Activated CD4-positive, CD25-positive, alpha-beta regulatory T cell (primary cell): ENCODE data around the gene GPR78.
"Not testable (repeated sequence)": the region's sequence is repeated elsewhere in the genome, so short reads cannot be mapped to it uniquely, and the experiment has no call there.

Experiments
- DNase-seq, 4 experiments: peaks; one replicate each; lab custom pipeline; 2025; lab: John Stamatoyannopoulos, UW

GPR78 gene

GRCh38 chr4:8616831-8617230 is 36.6 kb downstream of the GPR78 start:
- no peak for DNase-seq

GRCh38 chr4:8617486-8618040 is 37.4 kb downstream of the GPR78 start:
- DNase-seq: no peak

GRCh38 chr4:8618421-8618820 is 38.2 kb downstream of the GPR78 start:
- DNase-seq: no peak

GRCh38 chr4:8618961-8619720 is 38.9 kb downstream of the GPR78 start:
- DNase-seq: no peak

- DNase-seq: not testable (repeated sequence)
Observed at GRCh38 chr4:8621135-8621534, 40.9 kb downstream of the GPR78 start.

- not testable (repeated sequence) for DNase-seq
Observed at GRCh38 chr4:8624601-8625272, 44.5 kb downstream of the GPR78 start.

- DNase-seq: not testable (repeated sequence)
Observed at GRCh38 chr4:8630240-8630905, 50.2 kb downstream of the GPR78 start.

- not testable (repeated sequence) for DNase-seq
Observed at GRCh38 chr4:8631896-8632295, 51.7 kb downstream of the GPR78 start.

GRCh38 chr4:8634773-8635172 is 54.6 kb downstream of the GPR78 start:
- not testable (repeated sequence) for DNase-seq

GRCh38 chr4:8635897-8636554 is 55.8 kb downstream of the GPR78 start:
- not testable (repeated sequence) for DNase-seq
